Activated B cell treated with CpG ODN at 0.5 μM for 24 hours (primary cell): ENCODE measurements around the gene TPCN1. TPM values are rescaled to one million over a fixed set of nuclear protein-coding genes. Genes with fewer than 3 reads are reported as not detected.

Source experiments
- ATAC-seq: fragments of 200-7000 bp; cut with Tn5 transposase; one replicate; pipeline ENCODE4 v1.10.0; 2021; ENCODE audit warnings: low read depth, mild to moderate bottlenecking, moderate library complexity
- CTCF ChIA-PET: fragments of 350-600 bp; sonication (Branson Sonifier 250); formaldehyde crosslinking; loops from one replicate; lab custom pipeline; 2021; ENCODE audit warnings: antibody characterized with exemption; lab: Charles Lee
- POLR2A ChIA-PET: fragments of 350-600 bp; sonication (Branson Sonifier 250); formaldehyde crosslinking; loops from one replicate; lab custom pipeline; 2021; ENCODE audit warnings: antibody characterized with exemption; lab: Charles Lee
- DNase-seq: peaks from one replicate; pipeline ENCODE4 v3.0.0; 2022
- H3K27ac Mint-ChIP-seq: one replicate; pipeline ENCODE4 v1.8.0; 2020; ENCODE audit warnings: mixed read lengths
- H3K27me3 Mint-ChIP-seq: one replicate; pipeline ENCODE4 v1.8.0; 2021; ENCODE audit warnings: mixed read lengths
- H3K36me3 Mint-ChIP-seq: one replicate; pipeline ENCODE4 v1.8.0; 2021; ENCODE audit warnings: low read depth, mixed read lengths
- H3K4me1 Mint-ChIP-seq: one replicate; pipeline ENCODE4 v1.8.0; 2021; ENCODE audit warnings: mixed read lengths
- H3K4me3 Mint-ChIP-seq: one replicate; pipeline ENCODE4 v1.8.0; 2020; ENCODE audit warnings: mild to moderate bottlenecking, mixed read lengths
- H3K9me3 Mint-ChIP-seq: one replicate; pipeline ENCODE4 v1.8.0; 2020; ENCODE audit warnings: mixed read lengths
- intact Hi-C: fragments of 100-400 bp; cut with micrococcal nuclease; formaldehyde crosslinking; loops from one replicate; pipeline ENCODE4 v1.15.1; 2024
- total RNA-seq: library from RNA; stranded (reverse); gene quantifications from 2 replicates; pipeline ENCODE4 v1.2.3, GENCODE V29; 2022
- TF ChIP-seq, protein P1 (sequence below): fragments of 200-600 bp; IDR thresholded peaks from one replicate; pipeline ENCODE4 v1.8.0; 2022; ENCODE audit warnings: antibody characterized with exemption, mild to moderate bottlenecking

Gene TPCN1
- total RNA-seq, 1 donor from 2014 or later, result 126 TPM

DNA sequence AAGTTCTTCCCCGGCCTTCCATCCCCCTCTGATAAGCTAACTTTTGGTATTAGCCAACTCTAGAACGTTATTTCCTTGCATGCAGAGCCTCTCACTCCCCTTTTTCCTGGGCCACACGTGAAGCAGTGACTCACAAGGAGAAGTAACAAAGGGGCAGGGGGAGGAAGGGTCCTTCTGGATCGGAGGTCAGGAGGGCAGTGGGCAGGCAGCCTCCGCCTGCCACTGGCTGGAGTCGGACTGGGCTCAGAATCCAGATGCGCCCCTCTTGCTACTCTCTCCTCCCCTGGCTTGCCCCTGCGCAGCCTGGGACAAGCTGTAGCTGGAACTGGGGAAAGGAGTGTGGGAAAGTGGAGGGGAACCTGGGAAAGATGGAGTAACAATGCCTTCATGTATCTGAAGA is 55.0 kb downstream of the TPCN1 start:
- Mint-ChIP-seq H3K27me3 (no peaks in the 10 kb centered on the region), H3K4me3 (no peak overlapping the region)

DNA sequence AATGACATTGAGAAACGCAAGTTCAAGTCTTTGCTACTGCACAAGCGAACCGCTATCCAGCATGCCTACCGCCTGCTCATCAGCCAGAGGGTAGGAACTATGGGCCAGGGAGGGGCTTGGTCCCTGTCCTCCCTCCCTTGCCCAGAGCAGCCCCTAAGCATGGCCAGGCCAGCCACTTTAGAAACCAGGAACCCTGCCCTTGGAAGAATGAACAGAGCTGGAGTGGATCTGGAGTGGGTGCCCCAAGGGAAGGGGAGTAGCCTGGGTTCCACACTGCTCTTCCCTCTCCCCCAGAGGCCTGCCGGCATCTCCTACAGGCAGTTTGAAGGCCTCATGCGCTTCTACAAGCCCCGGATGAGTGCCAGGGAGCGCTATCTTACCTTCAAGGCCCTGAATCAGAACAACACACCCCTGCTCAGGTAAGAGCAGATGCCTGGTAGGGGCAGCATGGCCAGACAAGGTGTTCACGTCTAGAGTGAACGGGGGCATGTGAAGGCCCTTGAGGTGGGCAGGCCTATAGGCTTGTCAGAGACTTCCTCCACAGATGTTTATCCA is 55.8 kb downstream of the TPCN1 start:
- ATAC-seq (no peak), DNase-seq (no peak)
- Mint-ChIP-seq H3K27me3 (no peaks in the 10 kb centered on the region), H3K9me3 (no peaks in the 10 kb centered on the region), H3K27ac (no peak overlapping the region), H3K4me3 (no peak overlapping the region), H3K36me3 (peaks cover 68% of the 10 kb centered on the region), H3K4me1 (no peaks in the 10 kb centered on the region)
- ChIA-PET CTCF (interaction anchor here (1.3 kb wide), 1 partner anchor 44 kb away, joined by 4 read pairs; no protein-coding TSS in a partner anchor), POLR2A (no interaction called here)
- TF ChIP-seq, protein P1, sequence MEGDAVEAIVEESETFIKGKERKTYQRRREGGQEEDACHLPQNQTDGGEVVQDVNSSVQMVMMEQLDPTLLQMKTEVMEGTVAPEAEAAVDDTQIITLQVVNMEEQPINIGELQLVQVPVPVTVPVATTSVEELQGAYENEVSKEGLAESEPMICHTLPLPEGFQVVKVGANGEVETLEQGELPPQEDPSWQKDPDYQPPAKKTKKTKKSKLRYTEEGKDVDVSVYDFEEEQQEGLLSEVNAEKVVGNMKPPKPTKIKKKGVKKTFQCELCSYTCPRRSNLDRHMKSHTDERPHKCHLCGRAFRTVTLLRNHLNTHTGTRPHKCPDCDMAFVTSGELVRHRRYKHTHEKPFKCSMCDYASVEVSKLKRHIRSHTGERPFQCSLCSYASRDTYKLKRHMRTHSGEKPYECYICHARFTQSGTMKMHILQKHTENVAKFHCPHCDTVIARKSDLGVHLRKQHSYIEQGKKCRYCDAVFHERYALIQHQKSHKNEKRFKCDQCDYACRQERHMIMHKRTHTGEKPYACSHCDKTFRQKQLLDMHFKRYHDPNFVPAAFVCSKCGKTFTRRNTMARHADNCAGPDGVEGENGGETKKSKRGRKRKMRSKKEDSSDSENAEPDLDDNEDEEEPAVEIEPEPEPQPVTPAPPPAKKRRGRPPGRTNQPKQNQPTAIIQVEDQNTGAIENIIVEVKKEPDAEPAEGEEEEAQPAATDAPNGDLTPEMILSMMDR, result no peak
- intact Hi-C loops, result no loop called here

More for the DNA sequence above, 55.0 kb downstream of the TPCN1 start:
- Mint-ChIP-seq H3K27ac (no peak overlapping the region), H3K36me3 (peaks cover 74% of the 10 kb centered on the region), H3K9me3 (no peaks in the 10 kb centered on the region), H3K4me1 (no peaks in the 10 kb centered on the region)
- DNase-seq (no peak), ATAC-seq (no peak)
- CTCF ChIA-PET, result interaction anchor here (1.5 kb wide), 1 partner anchor 43 kb away, joined by 3 read pairs; no protein-coding TSS in a partner anchor
- intact Hi-C loops, result no loop called here
- POLR2A ChIA-PET, result no interaction called here
- TF ChIP-seq, protein P1, result no peak

GRCh38 chr12:113277511-113277910 is 56.2 kb downstream of the TPCN1 start:
- Mint-ChIP-seq H3K9me3 (no peaks in the 10 kb centered on the region), H3K36me3 (peaks cover 63% of the 10 kb centered on the region), H3K27ac (no peak overlapping the region), H3K4me1 (no peaks in the 10 kb centered on the region), H3K27me3 (no peaks in the 10 kb centered on the region), H3K4me3 (no peak overlapping the region)
- ATAC-seq (no peak), DNase-seq (no peak)
- intact Hi-C loops, result no loop called here
- ChIA-PET POLR2A (no interaction called here), CTCF (interaction anchor here (1.3 kb wide), 1 partner anchor 44 kb away, joined by 4 read pairs; no protein-coding TSS in a partner anchor)
- TF ChIP-seq, protein P1, result no peak

- no peaks in the 10 kb centered on the region for H3K4me1 Mint-ChIP-seq
- ATAC-seq (no peak), DNase-seq (no peak)
- H3K4me3 Mint-ChIP-seq, result no peak overlapping the region
- ChIA-PET CTCF (no interaction called here), POLR2A (no interaction called here)
- intact Hi-C loops, result no loop called here
- TF ChIP-seq, protein P1, result no peak
- peaks cover 57% of the 10 kb centered on the region for H3K36me3 Mint-ChIP-seq
- no peaks in the 10 kb centered on the region for H3K9me3 Mint-ChIP-seq
- no peaks in the 10 kb centered on the region for H3K27me3 Mint-ChIP-seq
- H3K27ac Mint-ChIP-seq, result no peak overlapping the region
Measured at GRCh38 chr12:113278141-113278540, 56.9 kb downstream of the TPCN1 start.

GRCh38 chr12:113278633-113279032 is 57.4 kb downstream of the TPCN1 start:
- DNase-seq (no peak), ATAC-seq (no peak)
- no peak overlapping the region for H3K27ac Mint-ChIP-seq
- TF ChIP-seq, protein P1, result no peak
- H3K4me3 Mint-ChIP-seq, result no peak overlapping the region
- H3K27me3 Mint-ChIP-seq, result no peaks in the 10 kb centered on the region
- ChIA-PET CTCF (no interaction called here), POLR2A (no interaction called here)
- intact Hi-C loops, result no loop called here
- H3K36me3 Mint-ChIP-seq, result peaks cover 53% of the 10 kb centered on the region
- H3K9me3 Mint-ChIP-seq, result no peaks in the 10 kb centered on the region
- H3K4me1 Mint-ChIP-seq, result no peaks in the 10 kb centered on the region
